Right renal pelvis (tissue), 4 donors: Measurements from ENCODE around the gene CISD1. TPM values are rescaled to one million over a fixed set of nuclear protein-coding genes. Genes with fewer than 3 reads are reported as not detected.

Experiments
- polyA plus RNA-seq, 4 donors: library from polyadenylated mRNA; unstranded; fragments of 120-200 nt; gene quantifications; one replicate each; pipeline ENCODE4 v1.2.1, GENCODE V29; 2013; ENCODE audit not compliant: insufficient read length in 4 of 4

The CISD1 gene
- polyA plus RNA-seq, 4 donors = 53.5 to 62.1 (median 58.6) TPM

Other genes with a start within 250 kb of the CISD1 start
- gene IPMK, start 1.3 kb upstream of the CISD1 start, polyA plus RNA-seq = 10 to 100 TPM in 1 of 4 donors, 1 to 10 TPM in 3; 7.6 to 10.7 (median 9.3) TPM
- 10 to 100 TPM; 35.7 to 53.1 (median 47.8) TPM for gene UBE2D1, start 65.8 kb downstream of the CISD1 start, polyA plus RNA-seq
- gene TFAM, start 116.2 kb downstream of the CISD1 start, polyA plus RNA-seq = 10 to 100 TPM; 68.9 to 82.7 (median 78.9) TPM
- 10 to 100 TPM; 69.6 to 95.3 (median 83.3) TPM for gene BICC1, start 243.7 kb downstream of the CISD1 start, polyA plus RNA-seq